IPS-18c (cell line): ENCODE measurements around the gene UACA.

Experiments
- H3K4me3 ChIP-seq: 2 replicates; pipeline ENCODE4 v1.7.0; 2013; ENCODE audit warnings: low read depth, mild to moderate bottlenecking, low read length, moderate library complexity; ENCODE audit not compliant: insufficient read depth
- H3K9me3 ChIP-seq: one replicate; pipeline ENCODE4 v1.6.1; 2013; ENCODE audit warnings: mild to moderate bottlenecking, low read length, moderate library complexity; ENCODE audit not compliant: control insufficient read depth, insufficient read depth

The UACA gene

GRCh38 chr15:70608144-70608543 is 155.2 kb downstream of the UACA start:
- H3K4me3 ChIP-seq = no peak overlapping the region

GRCh38 chr15:70605606-70606410 is 157.6 kb downstream of the UACA start:
- H3K4me3 ChIP-seq = no peak overlapping the region

More at GRCh38 chr15:70608144-70608543, 155.2 kb downstream of the UACA start:
- peaks cover 3% of the 10 kb centered on the region for H3K9me3 ChIP-seq

GRCh38 chr15:70604666-70605315 is 158.6 kb downstream of the UACA start:
- Histone ChIP-seq H3K9me3 (no peaks in the 10 kb centered on the region), H3K4me3 (no peak overlapping the region)

More at GRCh38 chr15:70605606-70606410, 157.6 kb downstream of the UACA start:
- H3K9me3 ChIP-seq = no peaks in the 10 kb centered on the region
